Measurements from ENCODE around the gene ZFP36.
"Not testable (repeated sequence)": the region's sequence is repeated elsewhere in the genome, so short reads cannot be mapped to it uniquely, and the experiment has no call there.

ZFP36 gene

DNA sequence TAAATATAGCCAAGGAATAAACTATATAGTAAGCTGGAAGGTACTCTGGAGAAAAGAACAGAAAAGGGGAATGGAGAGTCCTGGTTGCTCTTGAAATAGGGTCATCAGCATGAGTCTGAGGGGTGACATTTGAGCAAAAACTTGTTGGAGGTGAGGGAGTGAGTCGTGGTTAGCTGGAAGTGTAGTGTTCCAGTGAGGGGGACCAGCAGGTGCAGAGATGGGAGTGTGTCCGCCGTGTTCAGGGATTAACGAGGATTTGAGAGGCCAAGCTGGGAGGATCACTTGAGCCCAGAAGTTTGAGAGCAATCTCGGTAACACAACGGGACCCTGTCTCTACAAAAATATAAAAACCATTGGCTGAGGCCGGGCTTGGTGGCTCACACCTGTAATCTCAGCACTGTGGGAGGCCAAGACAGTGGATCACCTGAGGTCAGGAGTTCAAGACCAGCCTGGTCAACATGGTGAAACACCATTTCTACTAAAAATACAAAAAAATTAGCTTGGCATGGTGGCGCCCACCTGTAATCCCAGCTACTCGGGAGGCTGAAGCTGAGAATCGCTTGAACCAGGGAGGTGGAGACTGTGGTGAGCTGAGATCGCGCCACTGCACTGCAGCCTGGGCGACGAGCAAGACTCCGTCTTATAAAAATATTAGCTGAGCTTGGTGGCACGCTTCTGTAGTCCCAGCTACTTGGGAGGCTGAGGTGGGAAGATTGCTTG, 39.9 kb downstream of the ZFP36 start:
- no peak for DNase-seq

DNA sequence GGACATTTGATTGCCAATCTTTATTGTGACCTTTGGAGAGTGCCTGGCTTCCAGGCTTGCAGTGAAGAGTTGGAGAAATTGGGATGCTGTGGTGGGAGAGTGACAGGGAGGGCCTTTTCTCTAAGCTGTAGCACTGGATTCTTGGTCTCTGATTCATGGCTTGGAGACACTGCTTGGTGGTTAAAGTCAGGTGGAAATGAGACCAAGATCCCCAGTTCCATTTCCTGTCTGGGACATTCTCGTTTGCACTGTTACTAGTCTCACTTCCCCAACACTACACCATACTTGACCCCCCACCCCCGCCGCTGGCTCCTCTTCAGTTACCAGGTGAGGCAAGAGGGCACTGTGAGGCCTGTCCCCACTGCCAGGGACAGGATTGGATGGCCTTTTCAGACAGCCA, 41.6 kb downstream of the ZFP36 start:
- no peak for DNase-seq

DNA sequence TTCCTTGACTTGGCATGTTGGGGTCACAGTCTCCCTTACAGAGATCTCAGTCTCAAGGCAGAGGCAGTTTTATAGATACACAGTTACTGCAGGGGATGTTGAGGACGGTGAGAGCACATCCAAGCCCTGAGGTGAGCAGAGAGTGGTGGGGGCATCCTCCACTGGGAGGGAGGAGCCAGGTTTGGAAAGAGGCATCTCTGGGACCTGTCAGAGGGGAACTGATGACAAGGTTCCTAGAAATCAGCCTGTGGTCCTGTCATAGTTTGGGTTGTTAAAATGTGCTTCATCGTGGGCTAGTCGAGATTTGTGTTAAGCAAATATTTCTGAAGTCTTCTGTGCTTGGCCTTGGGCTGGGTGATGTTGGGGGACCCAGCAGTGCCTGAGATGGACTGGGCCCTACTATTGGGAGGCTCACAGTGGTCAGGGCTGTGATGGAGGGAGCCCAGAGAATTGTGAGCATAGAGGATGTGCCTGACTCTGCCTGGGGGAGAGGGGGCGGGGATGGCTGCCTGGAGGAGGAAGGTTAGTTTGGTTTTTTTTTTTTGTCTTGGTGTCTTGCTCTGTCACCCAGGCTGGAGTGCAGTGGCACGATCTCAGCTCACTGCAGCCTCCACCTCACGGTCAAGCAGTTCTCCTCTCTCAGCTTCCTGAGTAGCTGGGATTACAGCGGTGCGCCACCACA, 42.6 kb downstream of the ZFP36 start:
- DNase-seq: no peak

DNA sequence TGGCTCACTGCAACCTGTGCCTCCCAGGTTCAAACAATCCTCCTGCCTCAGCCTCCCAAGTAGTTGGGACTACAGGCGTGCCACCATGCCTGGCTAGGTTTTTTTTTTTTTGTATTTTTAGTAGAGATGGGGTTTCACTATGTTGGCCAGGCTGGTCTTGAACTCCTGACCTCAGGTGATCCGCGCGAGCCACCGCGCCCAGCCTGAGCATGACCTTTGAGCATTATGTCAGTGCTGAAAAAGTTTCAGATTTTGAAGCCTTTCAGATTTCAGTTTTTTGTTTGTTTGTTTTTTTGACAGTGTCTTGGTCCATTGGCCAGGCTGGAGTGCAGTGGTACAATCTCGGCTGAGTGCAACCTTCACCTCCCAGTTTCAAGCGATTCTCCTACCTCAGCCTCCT, 44.6 kb downstream of the ZFP36 start:
- DNase-seq: not testable (repeated sequence)

Data from 8988T (cell line).